Ectodermal cell (in vitro differentiated cells): ENCODE data around the gene PSMA3.

Source experiments
- H3K27ac ChIP-seq: 2 replicates; pipeline ENCODE4 v1.7.0; 2013; ENCODE audit warnings: mild to moderate bottlenecking, low read depth, low read length; ENCODE audit not compliant: insufficient read depth, poor library complexity, severe bottlenecking
- H3K27me3 ChIP-seq: 2 replicates; pipeline ENCODE4 v1.7.0; 2013; ENCODE audit warnings: mild to moderate bottlenecking, low read length; ENCODE audit not compliant: insufficient read depth, control insufficient read depth, poor library complexity, severe bottlenecking
- H3K36me3 ChIP-seq: one replicate; pipeline ENCODE4 v1.7.0; 2013; ENCODE audit warnings: low read length; ENCODE audit not compliant: control insufficient read depth, insufficient read depth
- H3K4me1 ChIP-seq: one replicate; pipeline ENCODE4 v1.7.0; 2013; ENCODE audit warnings: low read length; ENCODE audit not compliant: control insufficient read depth, insufficient read depth
- H3K4me3 ChIP-seq: 2 replicates; pipeline ENCODE4 v1.7.0; 2013; ENCODE audit warnings: low read depth, low read length, control low read depth; ENCODE audit not compliant: insufficient read depth
- H3K9me3 ChIP-seq: 2 replicates; pipeline ENCODE4 v1.7.0; 2013; ENCODE audit warnings: mild to moderate bottlenecking, low read length, moderate library complexity; ENCODE audit not compliant: control insufficient read depth
- WGBS, 2 experiments: methylation state at CpG; one replicate each; pipeline ENCODE4 v1.1.7; 2013; ENCODE audit warnings: missing lambda C conversion rate in 2 of 2; 5-methylcytosine and 5-hydroxymethylcytosine counted together

The PSMA3 gene

DNA sequence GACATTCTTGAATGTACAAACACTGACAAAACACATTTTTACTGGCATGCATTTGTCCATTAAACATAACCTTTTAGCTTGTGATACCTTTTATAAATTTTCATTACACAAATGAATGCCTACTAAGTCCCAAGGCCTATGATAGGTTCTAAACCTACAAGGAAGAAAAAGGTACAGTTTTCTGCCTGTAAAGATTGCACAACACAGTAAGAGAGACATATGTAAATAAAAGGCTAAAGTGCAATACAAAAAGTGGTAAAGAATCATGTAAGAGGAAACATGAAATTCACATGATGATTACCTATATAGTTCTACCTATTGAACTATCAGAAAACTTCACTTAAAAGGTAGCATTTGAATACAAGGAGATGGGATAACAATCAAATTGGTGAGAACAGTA lies 39.1 kb downstream of the PSMA3 start:
- Histone ChIP-seq H3K27me3 (no peaks in the 10 kb centered on the region), H3K4me3 (no peak overlapping the region), H3K27ac (no peak overlapping the region), H3K4me1 (no peaks in the 10 kb centered on the region), H3K9me3 (no peaks in the 10 kb centered on the region), H3K36me3 (peaks cover 27% of the 10 kb centered on the region)

GRCh38 chr14:58285132-58285531 lies 40.5 kb downstream of the PSMA3 start:
- Histone ChIP-seq H3K4me1 (no peaks in the 10 kb centered on the region), H3K36me3 (peaks cover 29% of the 10 kb centered on the region), H3K4me3 (no peak overlapping the region), H3K27me3 (no peaks in the 10 kb centered on the region), H3K27ac (no peak overlapping the region), H3K9me3 (no peaks in the 10 kb centered on the region)
- 96 to 97% methylated on average over 4 of the region's 4 CpGs for WGBS, 2 experiments

- WGBS, 2 experiments, result 91 to 92% methylated on average over 3 of the region's 3 CpGs
- Histone ChIP-seq H3K27ac (no peak overlapping the region), H3K9me3 (no peaks in the 10 kb centered on the region), H3K4me3 (no peak overlapping the region), H3K4me1 (no peaks in the 10 kb centered on the region), H3K27me3 (no peaks in the 10 kb centered on the region), H3K36me3 (peaks cover 40% of the 10 kb centered on the region)
These were observed 43.0 kb downstream of the PSMA3 start for GRCh38 chr14:58287607-58288042.

GRCh38 chr14:58288106-58288792 lies 43.6 kb downstream of the PSMA3 start:
- no peaks in the 10 kb centered on the region for H3K9me3 ChIP-seq
- peaks cover 37% of the 10 kb centered on the region for H3K36me3 ChIP-seq
- H3K27me3 ChIP-seq, result no peaks in the 10 kb centered on the region
- no peak overlapping the region for H3K4me3 ChIP-seq
- 93 to 95% methylated on average over 3 of the region's 3 CpGs for WGBS, 2 experiments
- no peaks in the 10 kb centered on the region for H3K4me1 ChIP-seq
- H3K27ac ChIP-seq, result no peak overlapping the region

GRCh38 chr14:58291646-58292045 lies 47.0 kb downstream of the PSMA3 start:
- Histone ChIP-seq H3K9me3 (no peaks in the 10 kb centered on the region), H3K27me3 (no peaks in the 10 kb centered on the region), H3K36me3 (peaks cover 32% of the 10 kb centered on the region), H3K27ac (no peak overlapping the region), H3K4me1 (no peaks in the 10 kb centered on the region), H3K4me3 (no peak overlapping the region)
- whole genome bisulfite sequencing, 2 experiments, result 95 to 100% methylated on average over 2 to 4 of the region's 5 CpGs

DNA sequence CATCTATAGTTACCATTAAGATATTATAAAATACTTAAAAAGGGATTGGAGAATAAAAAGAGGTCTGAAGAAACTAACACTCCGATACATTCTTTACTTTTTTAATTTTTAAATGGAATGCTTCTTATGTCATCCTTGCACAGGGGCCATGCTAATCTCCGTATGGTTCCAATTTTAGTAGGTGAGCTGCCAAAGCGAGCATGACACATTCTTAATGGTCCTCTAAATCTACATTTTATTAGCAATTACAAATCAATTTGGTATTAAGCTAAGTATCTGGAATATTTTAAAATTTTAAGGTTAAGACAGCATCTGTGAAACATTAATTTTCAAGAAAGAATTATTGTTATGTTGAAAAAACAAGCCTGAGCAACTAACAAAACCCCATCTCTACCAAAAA lies 47.5 kb downstream of the PSMA3 start:
- no peaks in the 10 kb centered on the region for H3K27me3 ChIP-seq
- WGBS, 2 experiments, result 100% methylated on average over 1 to 3 of the region's 3 CpGs
- no peaks in the 10 kb centered on the region for H3K9me3 ChIP-seq
- no peaks in the 10 kb centered on the region for H3K4me1 ChIP-seq
- H3K27ac ChIP-seq, result no peak overlapping the region
- H3K4me3 ChIP-seq, result no peak overlapping the region
- H3K36me3 ChIP-seq, result peaks cover 31% of the 10 kb centered on the region

DNA sequence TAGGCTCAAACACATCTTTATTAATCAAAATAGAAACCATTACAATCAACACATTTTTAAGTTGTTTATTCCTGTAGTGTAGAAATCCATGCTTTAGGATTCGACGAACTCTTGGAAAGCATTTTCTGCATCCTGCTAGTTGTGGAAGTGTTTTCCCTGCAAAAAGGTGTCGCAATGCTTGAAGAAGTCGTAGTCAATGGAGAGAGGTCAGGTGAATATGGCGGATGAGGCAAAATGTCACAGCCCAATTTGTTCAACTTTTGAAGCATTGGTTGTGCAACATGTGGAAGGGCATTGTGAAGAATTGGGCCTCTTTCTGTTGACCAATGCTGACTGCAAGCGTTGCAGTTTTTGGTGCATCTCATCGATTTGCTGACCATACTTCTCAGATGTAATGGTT lies 49.6 kb downstream of the PSMA3 start:
- Histone ChIP-seq H3K36me3 (peaks cover 28% of the 10 kb centered on the region), H3K4me3 (no peak overlapping the region), H3K27me3 (no peaks in the 10 kb centered on the region), H3K9me3 (no peaks in the 10 kb centered on the region), H3K27ac (no peak overlapping the region), H3K4me1 (no peaks in the 10 kb centered on the region)
- WGBS, 2 experiments, result 96% methylated on average over 7 of the region's 7 CpGs

DNA sequence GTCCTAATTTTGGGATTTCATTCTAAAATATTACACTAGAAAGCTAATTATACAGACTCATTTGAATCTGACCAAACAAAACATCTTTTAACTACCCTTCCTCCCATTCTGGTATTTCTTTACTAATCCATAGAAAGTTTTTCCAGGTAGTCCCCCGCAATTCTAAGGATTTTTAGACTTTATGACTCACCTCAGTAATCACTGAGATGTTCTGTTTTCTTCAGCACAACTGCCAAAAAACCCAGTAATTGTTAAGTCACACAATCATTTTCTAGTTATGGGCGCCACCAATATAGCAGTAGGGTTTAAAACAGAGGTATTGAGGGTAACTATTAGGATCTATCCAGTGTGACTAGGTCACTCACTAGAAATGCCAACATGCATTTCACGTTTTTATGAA lies 52.1 kb downstream of the PSMA3 start:
- 15 to 22% methylated on average over 2 to 3 of the region's 3 CpGs for WGBS, 2 experiments
- Histone ChIP-seq H3K27ac (no peak overlapping the region), H3K4me3 (peak overlapping the region; percentile 83)

DNA sequence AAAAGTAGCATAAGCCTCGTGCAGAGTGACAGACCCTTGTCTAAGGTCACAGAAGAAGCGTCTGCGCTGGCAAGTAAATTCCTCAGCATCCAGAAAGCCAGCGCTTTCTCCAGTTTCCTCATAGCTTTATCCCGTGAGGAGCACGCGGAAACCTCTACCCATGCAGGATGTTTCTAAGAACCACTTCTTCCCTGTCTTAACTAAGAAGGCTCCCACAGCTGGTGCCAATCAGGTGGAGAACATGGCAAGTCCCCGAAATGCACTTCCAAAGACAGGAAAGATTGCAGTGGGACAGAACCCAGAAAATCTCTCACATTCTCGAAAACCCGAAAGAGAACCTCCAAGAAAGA lies 52.7 kb downstream of the PSMA3 start:
- H3K9me3 ChIP-seq, result no peaks in the 10 kb centered on the region
- peak overlapping the region; percentile 99 for H3K27ac ChIP-seq
- peak overlapping the region; percentile 83 for H3K4me3 ChIP-seq
- H3K27me3 ChIP-seq, result no peaks in the 10 kb centered on the region
- H3K4me1 ChIP-seq, result peaks cover 3% of the 10 kb centered on the region
- WGBS, 2 experiments, result 0% methylated on average over 10 of the region's 10 CpGs
- peaks cover 24% of the 10 kb centered on the region for H3K36me3 ChIP-seq

More for the DNA sequence above, 52.1 kb downstream of the PSMA3 start:
- Histone ChIP-seq H3K27me3 (no peaks in the 10 kb centered on the region), H3K9me3 (no peaks in the 10 kb centered on the region), H3K36me3 (peaks cover 20% of the 10 kb centered on the region), H3K4me1 (peaks cover 3% of the 10 kb centered on the region)

- 0% methylated on average over 40 of the region's 40 CpGs for whole genome bisulfite sequencing, 2 experiments
- H3K4me3 ChIP-seq, result peak overlapping the region; percentile 83
- H3K27me3 ChIP-seq, result no peaks in the 10 kb centered on the region
- H3K4me1 ChIP-seq, result peaks cover 3% of the 10 kb centered on the region
- H3K9me3 ChIP-seq, result no peaks in the 10 kb centered on the region
- peaks cover 24% of the 10 kb centered on the region for H3K36me3 ChIP-seq
- H3K27ac ChIP-seq, result peak overlapping the region; percentile 99
These were observed 53.3 kb downstream of the PSMA3 start for GRCh38 chr14:58297762-58298476.
